Activated T-helper 1 cell treated with Interleukin-2 at 50 U/mL for 16 hours (primary cell): ENCODE data around the gene PLA2G4B.

Experiments used
- DNase-seq: peaks from one replicate; pipeline ENCODE4 v3.0.0-alpha.2; 2020; ENCODE audit warnings: low read depth

The PLA2G4B gene

DNA sequence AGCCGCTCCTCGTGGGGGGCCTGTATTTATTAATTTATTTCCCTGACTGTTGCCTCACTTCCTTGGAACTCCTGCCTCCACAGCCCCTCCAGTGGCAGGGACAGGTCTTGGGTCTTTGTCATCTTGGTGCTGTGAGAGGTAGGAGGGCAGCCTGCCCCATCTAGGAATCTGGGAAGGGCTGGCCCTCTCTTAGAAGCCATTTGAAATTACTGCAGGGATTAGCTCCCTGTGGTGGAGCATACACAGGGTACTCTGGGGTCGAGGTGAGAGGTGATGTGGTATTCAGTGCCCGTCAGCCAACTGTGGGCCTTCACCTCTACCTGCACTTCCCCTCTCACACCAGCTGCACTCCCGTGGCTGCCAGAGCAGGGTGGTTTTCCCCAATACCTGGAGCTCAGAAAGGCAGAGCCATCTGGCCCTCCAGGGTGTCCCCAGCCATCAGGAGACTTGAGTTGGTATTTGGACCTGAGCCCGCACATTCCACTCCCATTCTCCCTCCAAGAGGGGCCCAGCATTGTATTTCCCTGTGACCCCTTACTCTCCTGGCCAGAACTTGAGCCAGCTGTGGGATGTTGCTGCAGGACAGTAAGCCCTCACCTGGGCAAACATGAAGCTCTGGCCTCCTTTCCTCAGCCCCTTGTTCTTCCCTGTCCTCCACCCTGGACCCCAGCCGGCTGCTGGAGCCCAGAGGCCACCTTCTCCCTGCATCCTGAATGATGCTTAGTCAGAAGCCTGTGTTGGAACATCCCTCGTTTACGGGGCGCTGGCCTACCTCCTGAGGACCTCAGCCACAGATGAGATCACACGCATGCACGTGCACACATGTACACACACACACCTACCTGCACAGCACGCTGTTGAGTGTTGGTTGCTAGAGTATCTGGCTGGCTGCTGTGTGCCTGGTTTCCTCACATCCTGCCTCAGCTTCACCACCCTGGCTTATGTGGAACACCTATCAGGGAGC, 12.8 kb upstream of the PLA2G4B start:
- DNase-seq, result no peak

DNA sequence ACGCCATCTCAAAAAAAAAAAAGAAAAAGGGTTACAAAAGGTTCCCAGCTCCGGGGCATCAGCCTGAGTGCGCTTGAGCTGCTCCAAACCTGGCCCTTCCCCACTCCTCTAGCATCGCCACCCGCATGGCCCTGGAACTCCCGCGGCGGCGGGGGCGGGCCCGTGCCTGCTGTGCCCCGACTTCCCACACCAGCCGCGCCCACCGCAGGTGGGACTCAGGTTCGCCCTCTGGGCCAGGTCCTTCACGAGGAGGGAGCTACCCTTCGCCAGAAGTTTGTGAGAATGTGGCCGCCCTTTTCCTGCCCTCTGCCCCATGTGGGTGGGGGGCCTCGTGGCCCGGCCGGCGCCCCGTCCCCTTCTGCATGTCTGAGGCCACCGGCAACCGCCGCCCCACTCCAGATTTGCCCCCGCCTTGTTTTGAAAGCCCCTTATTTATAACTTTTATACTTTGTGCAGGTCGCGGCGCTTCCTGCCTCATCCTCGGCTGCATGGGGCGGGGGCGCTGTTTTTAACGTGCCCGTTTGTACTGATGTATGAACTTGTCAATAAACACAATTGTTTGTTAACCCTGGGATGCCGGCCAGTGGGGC, 11.3 kb upstream of the PLA2G4B start:
- peak; percentile 11 for DNase-seq

DNA sequence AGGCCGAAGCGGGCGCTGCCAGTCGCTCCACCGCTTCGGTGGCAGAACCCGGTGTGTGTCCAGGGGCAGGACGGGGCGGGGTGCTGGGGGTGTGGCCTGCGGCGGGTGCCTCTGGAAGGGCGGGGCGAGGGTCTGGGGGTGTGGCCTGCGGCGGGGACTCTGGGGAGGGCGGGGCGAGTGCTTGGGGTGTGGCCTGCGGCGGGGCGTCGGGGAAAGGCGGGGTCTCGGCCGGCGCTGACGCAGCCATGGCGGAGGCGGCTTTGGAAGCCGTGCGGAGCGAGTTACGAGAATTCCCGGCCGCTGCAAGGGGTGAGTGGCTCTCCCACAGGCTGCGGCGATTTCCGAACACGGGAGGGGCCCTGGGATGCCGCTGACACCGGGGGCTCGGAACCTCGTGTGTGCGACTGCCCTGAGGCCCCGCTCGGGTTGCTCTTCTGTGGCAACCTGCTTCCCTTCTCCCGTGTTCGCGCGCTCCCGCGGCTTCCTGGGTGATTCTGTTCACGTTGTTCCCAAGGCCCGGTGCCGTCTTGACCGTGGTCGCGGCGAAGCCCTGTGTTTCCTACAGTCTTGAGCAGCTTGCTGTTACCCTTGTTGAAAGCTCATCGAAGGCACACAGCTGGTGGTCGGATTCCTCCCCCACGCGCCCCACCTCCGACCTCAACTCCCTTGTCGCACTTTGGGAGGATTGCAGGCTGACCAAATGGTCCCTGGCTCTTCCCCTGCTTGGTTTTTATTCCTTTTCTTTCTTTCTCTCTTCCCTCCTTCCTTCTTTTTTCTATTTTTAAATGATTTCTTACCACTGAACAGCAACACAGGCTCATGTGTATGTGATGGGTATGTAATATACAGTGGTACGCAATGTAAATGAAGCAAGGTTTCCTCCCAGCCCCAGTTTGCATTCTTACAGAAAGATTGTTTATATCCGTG, 10.5 kb upstream of the PLA2G4B start, which contains the start of gene JMJD7:
Gene JMJD7 (plus strand): TSS at position 213 of the 927 bp plus-strand sequence. CDS start 33 bp downstream, at position 246.
- peak; percentile 92 for DNase-seq

DNA sequence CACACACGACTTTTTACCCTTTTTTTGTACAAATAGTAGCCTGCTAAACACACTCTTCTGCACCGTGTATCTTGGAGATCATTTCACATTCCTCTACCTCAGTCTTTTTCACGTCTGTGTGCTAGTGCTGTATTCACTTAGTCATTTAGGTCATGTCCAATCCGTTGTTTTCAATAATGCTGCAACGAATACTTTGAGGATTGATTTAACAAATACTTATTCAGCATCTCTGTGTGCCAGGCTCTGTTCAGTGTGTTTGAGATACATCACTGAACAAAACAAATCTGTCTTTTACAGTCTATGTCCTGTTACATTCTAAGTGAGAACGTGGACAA, 9.9 kb upstream of the PLA2G4B start:
- DNase-seq, result no peak

DNA sequence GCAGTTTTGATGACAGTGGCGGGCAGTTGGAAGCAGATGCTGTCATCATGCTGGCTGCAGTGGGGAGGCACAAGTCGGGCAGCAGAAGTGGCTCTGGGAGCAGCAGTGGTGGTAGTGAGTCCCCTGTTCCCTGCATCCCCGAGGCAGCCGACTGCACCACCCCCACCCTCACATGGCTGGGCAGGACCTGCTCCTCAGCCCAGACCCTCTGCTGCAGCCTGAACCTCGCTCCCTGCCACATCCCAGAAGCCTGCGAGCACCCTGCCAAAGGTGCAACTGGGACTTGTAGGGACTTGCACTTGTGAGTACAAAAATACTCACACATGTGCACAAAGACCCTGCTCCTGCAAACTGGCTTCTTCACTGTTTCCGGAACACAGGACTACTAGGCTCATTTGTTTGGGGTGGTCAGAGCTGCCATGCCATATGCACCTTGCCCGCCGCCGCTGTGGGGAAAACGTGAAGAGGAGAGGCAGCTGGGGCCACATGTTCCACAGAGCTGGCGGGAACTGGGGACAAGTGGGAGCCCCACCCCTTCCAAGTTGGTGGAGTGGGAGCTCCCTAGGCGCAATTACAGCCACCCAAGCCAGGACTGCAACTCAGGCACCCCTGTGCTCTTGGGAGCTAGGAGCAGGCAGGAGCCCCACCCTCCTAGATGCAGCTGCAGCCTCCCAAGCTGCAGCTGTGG, 8.5 kb upstream of the PLA2G4B start:
- DNase-seq, result no peak

- DNase-seq, result peak; percentile 25
Observed at GRCh38 chr15:41831291-41831690, 7.4 kb upstream of the PLA2G4B start.

DNA sequence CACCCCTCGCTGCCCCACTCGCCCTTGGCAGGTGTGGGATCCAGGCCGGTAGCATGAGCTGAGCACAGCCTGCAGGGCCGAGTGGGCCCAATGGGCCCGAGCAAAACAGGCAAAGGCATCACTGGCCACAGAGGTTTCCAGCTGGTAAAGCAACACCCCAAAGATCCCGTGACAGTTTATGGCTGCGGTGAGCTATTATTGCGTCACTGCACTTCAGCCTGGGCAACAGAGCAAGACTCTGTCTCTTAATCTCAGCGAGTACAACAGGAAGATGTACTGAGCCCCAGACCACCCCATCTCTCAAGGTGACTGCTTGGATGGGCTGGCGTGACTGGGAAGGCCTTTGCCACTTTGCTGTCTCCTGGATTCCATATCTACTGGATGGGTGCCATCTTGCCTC, 6.4 kb upstream of the PLA2G4B start:
- no peak for DNase-seq

DNA sequence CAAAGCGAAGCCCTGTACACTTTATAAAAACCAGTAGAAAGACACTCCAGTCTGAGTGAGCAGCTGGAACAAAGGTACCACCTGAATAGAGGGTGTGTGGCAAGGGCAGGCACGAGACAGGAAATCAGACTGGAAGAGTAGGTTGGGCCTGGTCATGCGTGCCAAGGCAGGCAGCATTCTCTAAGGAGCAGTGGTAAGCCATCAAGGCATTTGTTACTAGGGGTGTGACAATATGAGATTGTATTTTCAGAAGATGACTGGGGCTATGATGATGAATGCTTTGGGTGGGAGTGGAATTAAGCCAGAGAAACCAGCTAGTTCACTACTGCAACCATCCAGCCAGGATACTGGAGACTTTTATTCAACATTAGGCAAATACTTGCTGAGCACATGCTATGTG, 5.8 kb upstream of the PLA2G4B start:
- no peak for DNase-seq

DNA sequence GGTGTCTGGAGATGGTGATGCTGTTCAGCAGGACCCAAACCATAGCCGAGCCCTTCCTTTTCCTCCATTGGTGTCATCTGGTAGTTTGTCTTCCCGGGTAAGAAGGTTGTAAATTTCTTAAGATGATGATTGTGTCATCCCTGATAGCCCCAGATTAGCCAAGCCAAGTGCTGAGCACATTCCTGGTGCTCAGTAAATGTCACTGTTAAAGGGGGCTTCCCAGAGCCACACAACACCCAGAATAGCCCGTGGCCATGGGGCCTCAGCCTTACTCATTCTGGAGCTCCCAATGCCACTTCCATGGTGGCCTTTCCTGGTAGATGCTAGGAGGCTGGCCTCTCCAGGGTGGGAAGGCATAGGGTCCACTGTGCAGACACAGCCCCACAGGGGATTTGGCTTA, 4.6 kb upstream of the PLA2G4B start:
- DNase-seq, result no peak

DNA sequence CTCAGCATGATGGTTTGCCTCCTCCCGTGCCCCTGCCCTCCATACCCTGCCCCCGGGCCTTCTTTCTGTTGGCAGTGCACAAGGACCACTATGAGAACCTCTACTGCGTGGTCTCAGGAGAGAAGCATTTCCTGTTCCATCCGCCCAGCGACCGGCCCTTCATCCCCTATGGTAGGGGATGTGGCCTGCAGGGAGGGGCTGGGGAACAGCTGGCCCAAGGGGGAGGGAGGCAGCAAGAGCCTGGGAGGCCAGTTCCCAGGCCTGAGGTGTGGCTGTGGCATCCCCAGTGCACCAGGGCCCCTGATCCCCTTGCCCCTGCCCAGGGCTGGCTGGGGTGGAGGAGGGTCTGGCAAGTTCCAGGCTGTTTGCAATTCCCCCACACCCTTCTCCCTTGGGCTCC, 2.6 kb upstream of the PLA2G4B start:
- no peak for DNase-seq

GRCh38 chr15:41836713-41837454, 1.8 kb upstream of the PLA2G4B start:
- DNase-seq, result no peak

- no peak for DNase-seq
Observed at GRCh38 chr15:41839781-41840491, 1.3 kb downstream of the PLA2G4B start.

DNA sequence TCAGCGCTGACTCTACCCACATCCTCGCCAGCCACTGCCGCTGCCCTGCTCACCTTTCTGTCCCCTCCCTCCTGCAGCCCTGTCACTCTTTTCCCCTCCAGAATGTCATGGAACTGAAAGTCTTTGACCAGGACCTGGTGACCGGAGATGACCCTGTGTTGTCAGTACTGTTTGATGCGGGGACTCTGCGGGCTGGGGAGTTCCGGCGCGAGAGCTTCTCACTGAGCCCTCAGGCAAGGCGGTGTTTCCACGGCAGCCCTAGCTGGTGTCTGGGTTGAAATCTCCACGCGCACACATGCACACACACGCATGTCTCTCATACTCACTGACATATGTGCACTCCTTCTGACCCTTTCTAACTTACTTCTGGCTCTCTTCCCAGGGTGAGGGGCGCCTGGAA, 2.0 kb downstream of the PLA2G4B start:
- no peak for DNase-seq

GRCh38 chr15:41841131-41841530, 2.5 kb downstream of the PLA2G4B start:
- DNase-seq, result no peak

DNA sequence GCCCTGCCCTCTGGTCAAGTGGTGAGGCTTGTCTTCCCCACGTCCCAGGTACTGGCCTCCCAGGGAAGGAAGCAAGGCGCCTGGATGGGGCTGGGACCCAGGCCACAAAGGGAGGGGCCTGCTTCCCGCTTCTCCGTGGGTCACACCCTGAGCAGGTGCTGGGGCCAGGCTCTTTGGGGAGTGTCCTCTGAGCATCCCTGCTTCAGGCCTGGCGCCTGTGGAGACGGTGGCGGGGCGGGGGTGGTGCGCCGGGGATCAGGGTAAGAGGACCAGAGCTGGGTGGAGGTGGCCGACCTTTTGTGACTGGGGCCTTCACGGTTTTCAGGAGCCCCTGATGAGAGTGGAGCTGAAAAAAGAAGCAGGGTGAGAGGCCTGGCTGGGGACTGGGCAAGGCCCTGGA, 3.6 kb downstream of the PLA2G4B start:
- DNase-seq, result no peak

DNA sequence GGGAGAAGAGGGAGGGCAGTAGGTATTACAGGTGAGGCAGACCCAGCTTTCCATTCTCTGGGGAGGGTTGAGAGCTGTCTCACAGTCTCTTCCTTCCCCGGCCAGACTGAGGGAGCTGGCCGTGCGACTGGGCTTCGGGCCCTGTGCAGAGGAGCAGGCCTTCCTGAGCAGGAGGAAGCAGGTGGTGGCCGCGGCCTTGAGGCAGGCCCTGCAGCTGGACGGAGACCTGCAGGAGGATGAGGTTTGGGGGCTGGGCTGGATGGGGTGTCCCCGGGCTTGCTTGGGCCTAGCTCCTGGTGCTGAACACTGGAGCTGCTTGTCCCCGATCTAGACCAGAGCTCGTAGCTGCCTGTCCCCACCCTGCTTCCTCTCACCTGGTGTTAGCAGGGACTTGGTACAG, 4.9 kb downstream of the PLA2G4B start:
- no peak for DNase-seq

DNA sequence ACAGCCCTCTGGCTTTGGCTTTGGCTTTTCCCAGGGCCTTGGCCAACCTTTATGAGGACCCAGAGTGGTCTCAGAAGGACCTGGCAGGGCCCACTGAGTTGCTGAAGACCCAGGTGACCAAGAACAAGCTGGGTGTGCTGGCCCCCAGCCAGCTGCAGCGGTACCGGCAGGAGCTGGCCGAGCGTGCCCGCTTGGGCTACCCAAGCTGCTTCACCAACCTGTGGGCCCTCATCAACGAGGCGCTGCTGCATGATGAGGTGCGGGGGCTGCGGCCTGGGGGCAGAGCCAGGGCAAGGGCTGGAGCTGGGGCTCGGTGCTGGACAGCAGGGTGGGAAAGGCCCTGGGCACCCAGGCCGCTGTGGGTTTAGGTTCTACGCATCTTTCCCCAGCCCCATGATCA, 6.2 kb downstream of the PLA2G4B start:
- DNase-seq, result no peak

DNA sequence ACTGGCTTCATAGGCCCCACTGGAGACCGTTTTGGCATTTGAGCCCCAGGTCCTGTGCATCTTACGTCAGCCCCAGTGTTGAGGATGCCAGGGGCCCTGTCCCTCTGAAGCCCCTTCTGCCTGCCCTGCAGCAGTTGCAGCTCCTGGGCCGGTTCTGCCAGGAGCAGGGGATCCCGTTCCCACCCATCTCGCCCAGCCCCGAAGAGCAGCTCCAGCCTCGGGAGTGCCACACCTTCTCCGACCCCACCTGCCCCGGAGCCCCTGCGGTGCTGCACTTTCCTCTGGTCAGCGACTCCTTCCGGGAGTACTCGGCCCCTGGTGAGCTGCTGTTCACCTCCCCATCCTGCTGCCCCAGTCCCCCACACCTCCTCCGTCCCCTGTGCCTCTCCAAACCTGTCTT, 8.6 kb downstream of the PLA2G4B start:
- DNase-seq, result no peak

GRCh38 chr15:41847981-41848380, 9.3 kb downstream of the PLA2G4B start:
- no peak for DNase-seq

- DNase-seq, result no peak
Observed at GRCh38 chr15:41848631-41849030, 10.0 kb downstream of the PLA2G4B start.

DNA sequence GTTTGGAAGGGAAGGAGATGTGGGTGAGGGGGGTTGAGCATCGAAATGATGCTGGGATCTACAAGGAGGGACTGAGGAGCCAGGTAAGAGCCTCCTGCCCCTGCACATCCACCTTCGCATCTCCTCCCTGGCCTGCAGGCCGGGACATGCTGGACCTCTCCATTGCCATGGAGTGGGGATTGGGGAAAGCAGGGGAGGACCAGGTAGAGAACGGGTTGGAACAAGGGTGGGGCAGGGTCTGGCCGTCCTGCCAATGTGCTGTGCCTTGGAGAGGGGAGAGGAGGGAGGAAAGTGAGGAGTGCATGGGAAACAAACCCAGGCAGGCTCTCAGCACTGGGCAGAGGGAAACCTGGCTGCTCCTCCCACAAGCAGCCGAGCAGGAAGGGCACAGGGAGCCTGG, 10.6 kb downstream of the PLA2G4B start:
- DNase-seq, result no peak
